Measurements from ENCODE around the gene MAP2.

Gene MAP2

GRCh38 chr2:209382775-209383174 is 41.1 kb upstream of the MAP2 start:
- Histone ChIP-seq H2AFZ (ENCODE audit: low read depth, low read length) (no peak overlapping the region), H2BK120ac (ENCODE audit: low read depth, low read length) (no peak overlapping the region), H3K4me3 (ENCODE audit: insufficient read depth in 1 of 2, low read depth in 1 of 2, low read length in 2 of 2) (no peak overlapping the region), H3K36me3 (ENCODE audit: control insufficient read depth in 1 of 2, insufficient read depth in 2 of 2, low read depth in 1 of 2, low read length in 2 of 2) (peaks cover 0 to 3% of the 10 kb centered on the region in 2 experiments), H3K4me1 (ENCODE audit: control insufficient read depth, insufficient read depth, low read depth, low read length) (no peaks in the 10 kb centered on the region), H3K9me3 (ENCODE audit: control insufficient read depth, low read length) (peaks cover 9% of the 10 kb centered on the region), H3K23ac (ENCODE audit: low read length in 2 of 2) (no peak overlapping the region), H3K27me3 (ENCODE audit: control insufficient read depth in 1 of 2, insufficient read depth in 1 of 2, low read length in 2 of 2) (no peaks in the 10 kb centered on the region), H3K4me2 (ENCODE audit: low read length, poor library complexity, severe bottlenecking) (no peak overlapping the region), H3K14ac (ENCODE audit: low read length in 2 of 2) (no peak overlapping the region), H3K9ac (ENCODE audit: low read length) (no peak overlapping the region), H2BK15ac (ENCODE audit: low read depth, poor library complexity, severe bottlenecking) (no peak overlapping the region), H4K91ac (ENCODE audit: low read length) (no peak overlapping the region), H3K4ac (ENCODE audit: low read depth in 1 of 2, low read length in 2 of 2) (no peak overlapping the region), H3K27ac (ENCODE audit: low read length, poor library complexity, severe bottlenecking) (no peak overlapping the region), H3K79me1 (replicated peaks; ENCODE audit: low read length, poor library complexity, severe bottlenecking) (no peaks in the 10 kb centered on the region), H3K18ac (ENCODE audit: low read depth in 1 of 2, low read length in 2 of 2) (no peak overlapping the region), H2BK12ac (ENCODE audit: low read length in 2 of 2) (no peak overlapping the region), H4K8ac (ENCODE audit: low read length) (no peak overlapping the region), H2AK5ac (ENCODE audit: low read length, severe bottlenecking) (no peak overlapping the region), H2BK5ac (ENCODE audit: low read depth, low read length, poor library complexity, severe bottlenecking) (no peak overlapping the region)
- no peak for DNase-seq

- H2BK120ac ChIP-seq (ENCODE audit: low read depth, low read length), result no peak overlapping the region
These were observed 40.6 kb upstream of the MAP2 start for GRCh38 chr2:209383212-209383611.

GRCh38 chr2:209387389-209387788 is 36.5 kb upstream of the MAP2 start:
- Histone ChIP-seq H4K91ac (ENCODE audit: low read length) (no peak overlapping the region), H3K79me1 (replicated peaks; ENCODE audit: low read length, poor library complexity, severe bottlenecking) (no peaks in the 10 kb centered on the region), H3K4me1 (ENCODE audit: control insufficient read depth, insufficient read depth, low read depth, low read length) (no peaks in the 10 kb centered on the region), H3K27me3 (ENCODE audit: control insufficient read depth in 1 of 2, insufficient read depth in 1 of 2, low read length in 2 of 2) (peaks cover 0 to 7% of the 10 kb centered on the region in 2 experiments), H2AFZ (ENCODE audit: low read depth, low read length) (no peak overlapping the region), H3K4me2 (ENCODE audit: low read length, poor library complexity, severe bottlenecking) (no peak overlapping the region), H3K9ac (ENCODE audit: low read length) (no peak overlapping the region), H2BK5ac (ENCODE audit: low read depth, low read length, poor library complexity, severe bottlenecking) (no peak overlapping the region), H3K14ac (ENCODE audit: low read length in 2 of 2) (no peak overlapping the region), H2BK120ac (ENCODE audit: low read depth, low read length) (no peak overlapping the region), H3K23ac (ENCODE audit: low read length in 2 of 2) (no peak overlapping the region), H3K27ac (ENCODE audit: low read length, poor library complexity, severe bottlenecking) (no peak overlapping the region), H3K18ac (ENCODE audit: low read depth in 1 of 2, low read length in 2 of 2) (no peak overlapping the region), H3K9me3 (ENCODE audit: control insufficient read depth, low read length) (no peaks in the 10 kb centered on the region), H3K36me3 (ENCODE audit: control insufficient read depth in 1 of 2, insufficient read depth in 2 of 2, low read depth in 1 of 2, low read length in 2 of 2) (peaks cover 0 to 3% of the 10 kb centered on the region in 2 experiments), H3K4ac (ENCODE audit: low read depth in 1 of 2, low read length in 2 of 2) (no peak overlapping the region), H2BK12ac (ENCODE audit: low read length in 2 of 2) (no peak overlapping the region), H2BK15ac (ENCODE audit: low read depth, poor library complexity, severe bottlenecking) (no peak overlapping the region), H2AK5ac (ENCODE audit: low read length, severe bottlenecking) (no peak overlapping the region), H4K8ac (ENCODE audit: low read length) (no peak overlapping the region), H3K4me3 (ENCODE audit: insufficient read depth in 1 of 2, low read depth in 1 of 2, low read length in 2 of 2) (no peak overlapping the region)
- no peak for DNase-seq
- WGBS, result 98% methylated on average over 28 of the region's 34 CpGs

More at GRCh38 chr2:209383212-209383611, 40.6 kb upstream of the MAP2 start:
- no peak overlapping the region for H3K27ac ChIP-seq (ENCODE audit: low read length, poor library complexity, severe bottlenecking)
- H3K9ac ChIP-seq (ENCODE audit: low read length), result no peak overlapping the region
- no peak overlapping the region for H3K4me3 ChIP-seq (ENCODE audit: insufficient read depth in 1 of 2, low read depth in 1 of 2, low read length in 2 of 2)
- peak; percentile 29 for DNase-seq
- no peak overlapping the region for H3K14ac ChIP-seq (ENCODE audit: low read length in 2 of 2)
- no peak overlapping the region for H2BK15ac ChIP-seq (ENCODE audit: low read depth, poor library complexity, severe bottlenecking)
- H3K4me1 ChIP-seq (ENCODE audit: control insufficient read depth, insufficient read depth, low read depth, low read length), result no peaks in the 10 kb centered on the region
- no peak overlapping the region for H2AK5ac ChIP-seq (ENCODE audit: low read length, severe bottlenecking)
- H3K9me3 ChIP-seq (ENCODE audit: control insufficient read depth, low read length), result peaks cover 8% of the 10 kb centered on the region
- H3K23ac ChIP-seq (ENCODE audit: low read length in 2 of 2), result no peak overlapping the region
- H2AFZ ChIP-seq (ENCODE audit: low read depth, low read length), result no peak overlapping the region
- H3K4me2 ChIP-seq (ENCODE audit: low read length, poor library complexity, severe bottlenecking), result no peak overlapping the region
- H4K91ac ChIP-seq (ENCODE audit: low read length), result no peak overlapping the region
- no peaks in the 10 kb centered on the region for H3K79me1 ChIP-seq (replicated peaks; ENCODE audit: low read length, poor library complexity, severe bottlenecking)
- H2BK5ac ChIP-seq (ENCODE audit: low read depth, low read length, poor library complexity, severe bottlenecking), result no peak overlapping the region
- H3K27me3 ChIP-seq (ENCODE audit: control insufficient read depth in 1 of 2, insufficient read depth in 1 of 2, low read length in 2 of 2), result no peaks in the 10 kb centered on the region
- no peak overlapping the region for H4K8ac ChIP-seq (ENCODE audit: low read length)
- H2BK12ac ChIP-seq (ENCODE audit: low read length in 2 of 2), result no peak overlapping the region
- peaks cover 0 to 3% of the 10 kb centered on the region in 2 experiments for H3K36me3 ChIP-seq (ENCODE audit: control insufficient read depth in 1 of 2, insufficient read depth in 2 of 2, low read depth in 1 of 2, low read length in 2 of 2)
- no peak overlapping the region for H3K4ac ChIP-seq (ENCODE audit: low read depth in 1 of 2, low read length in 2 of 2)
- H3K18ac ChIP-seq (ENCODE audit: low read depth in 1 of 2, low read length in 2 of 2), result no peak overlapping the region

GRCh38 chr2:209388446-209389037 is 35.3 kb upstream of the MAP2 start:
- no peaks in the 10 kb centered on the region for H3K9me3 ChIP-seq (ENCODE audit: control insufficient read depth, low read length)
- H3K79me1 ChIP-seq (replicated peaks; ENCODE audit: low read length, poor library complexity, severe bottlenecking), result no peaks in the 10 kb centered on the region
- no peak overlapping the region for H2BK15ac ChIP-seq (ENCODE audit: low read depth, poor library complexity, severe bottlenecking)
- no peak overlapping the region for H2BK5ac ChIP-seq (ENCODE audit: low read depth, low read length, poor library complexity, severe bottlenecking)
- no peak overlapping the region for H3K14ac ChIP-seq (ENCODE audit: low read length in 2 of 2)
- no peak overlapping the region for H3K18ac ChIP-seq (ENCODE audit: low read depth in 1 of 2, low read length in 2 of 2)
- no peak for DNase-seq
- H2AK5ac ChIP-seq (ENCODE audit: low read length, severe bottlenecking), result no peak overlapping the region
- WGBS, result 72% methylated on average over 3 of the region's 4 CpGs
- H3K4me2 ChIP-seq (ENCODE audit: low read length, poor library complexity, severe bottlenecking), result no peak overlapping the region
- no peak overlapping the region for H2AFZ ChIP-seq (ENCODE audit: low read depth, low read length)
- H4K8ac ChIP-seq (ENCODE audit: low read length), result no peak overlapping the region
- no peak overlapping the region for H3K4ac ChIP-seq (ENCODE audit: low read depth in 1 of 2, low read length in 2 of 2)
- no peaks in the 10 kb centered on the region for H3K4me1 ChIP-seq (ENCODE audit: control insufficient read depth, insufficient read depth, low read depth, low read length)
- no peak overlapping the region for H4K91ac ChIP-seq (ENCODE audit: low read length)
- no peak overlapping the region for H3K4me3 ChIP-seq (ENCODE audit: insufficient read depth in 1 of 2, low read depth in 1 of 2, low read length in 2 of 2)
- no peak overlapping the region for H2BK12ac ChIP-seq (ENCODE audit: low read length in 2 of 2)
- H3K27ac ChIP-seq (ENCODE audit: low read length, poor library complexity, severe bottlenecking), result no peak overlapping the region
- H3K23ac ChIP-seq (ENCODE audit: low read length in 2 of 2), result no peak overlapping the region
- H3K9ac ChIP-seq (ENCODE audit: low read length), result no peak overlapping the region
- H2BK120ac ChIP-seq (ENCODE audit: low read depth, low read length), result no peak overlapping the region
- peaks cover 0 to 3% of the 10 kb centered on the region in 2 experiments for H3K36me3 ChIP-seq (ENCODE audit: control insufficient read depth in 1 of 2, insufficient read depth in 2 of 2, low read depth in 1 of 2, low read length in 2 of 2)
- peaks cover 0 to 7% of the 10 kb centered on the region in 2 experiments for H3K27me3 ChIP-seq (ENCODE audit: control insufficient read depth in 1 of 2, insufficient read depth in 1 of 2, low read length in 2 of 2)
